IMR-90 (cell line): ENCODE data around the gene ALPK3. TPM values are rescaled to one million over a fixed set of nuclear protein-coding genes. Genes with fewer than 3 reads are reported as not detected.

ENCODE experiments used
- ATAC-seq: fragments of 200-7000 bp; cut with Tn5 transposase; 2 replicates; pipeline ENCODE4 v1.9.1; 2020; ENCODE audit warnings: low read depth, mild to moderate bottlenecking, moderate library complexity
- BruUV-seq: library from RNA; stranded (reverse); fragments of 400-500 nt; replicated peaks from 2 replicates; lab custom pipeline; 2021; lab: Mats Ljungman, UMichigan
- CTCF ChIA-PET: fragments of 300-600 bp; formaldehyde crosslinking; extraction: SDS; loops from one replicate; lab custom pipeline; 2021; ENCODE audit warnings: antibody characterized with exemption; lab: Yijun Ruan, JAX
- POLR2A ChIA-PET: fragments of 300-600 bp; sonication (Branson Sonifier 250); formaldehyde crosslinking; loops from one replicate; lab custom pipeline; 2022; ENCODE audit warnings: antibody characterized with exemption; ENCODE audit not compliant: unreplicated experiment; lab: Charles Lee
- DNase-seq: peaks from one replicate; pipeline ENCODE4 v3.0.0; 2013
- H2AFZ ChIP-seq: replicated peaks from 2 replicates; pipeline ENCODE3; 2013; ENCODE audit warnings: low read length, mild to moderate bottlenecking; ENCODE audit not compliant: poor library complexity
- H2AK5ac ChIP-seq: 2 replicates; pipeline ENCODE4 v1.6.1; 2013; ENCODE audit warnings: low read depth, low read length, inconsistent platforms
- H2AK9ac ChIP-seq: replicated peaks from 2 replicates; pipeline ENCODE3; 2013; ENCODE audit warnings: mild to moderate bottlenecking, low read depth, low read length, moderate library complexity; ENCODE audit not compliant: poor library complexity
- H2BK120ac ChIP-seq: 2 replicates; pipeline ENCODE4 v1.6.1; 2013; ENCODE audit warnings: low read depth, low read length, inconsistent platforms
- H2BK15ac ChIP-seq: 3 replicates; pipeline ENCODE4 v1.6.1; 2013; ENCODE audit warnings: low read depth, low read length, inconsistent platforms
- H2BK20ac ChIP-seq: 2 replicates; pipeline ENCODE4 v1.6.1; 2013; ENCODE audit warnings: low read depth, mild to moderate bottlenecking, inconsistent platforms, low read length, moderate library complexity
- H2BK5ac ChIP-seq: 2 replicates; pipeline ENCODE4 v1.6.1; 2013; ENCODE audit warnings: mild to moderate bottlenecking, low read depth, low read length, inconsistent platforms; ENCODE audit not compliant: poor library complexity, severe bottlenecking
- H3K14ac ChIP-seq: replicated peaks from 2 replicates; pipeline ENCODE4 v1.6.1; 2013; ENCODE audit warnings: low read depth, low read length, inconsistent platforms
- H3K18ac ChIP-seq: 2 replicates; pipeline ENCODE4 v1.6.1; 2013; ENCODE audit warnings: low read depth, low read length, control low read depth
- H3K23ac ChIP-seq: 2 replicates; pipeline ENCODE4 v1.6.1; 2013; ENCODE audit warnings: low read depth, low read length, inconsistent platforms
- H3K27ac ChIP-seq: 2 replicates; pipeline ENCODE4 v1.5.1; 2013; ENCODE audit warnings: mild to moderate bottlenecking, control low read depth, low read length; ENCODE audit not compliant: insufficient read depth
- H3K27me3 ChIP-seq: 2 replicates; pipeline ENCODE4 v1.6.1; 2013; ENCODE audit warnings: low read length; ENCODE audit not compliant: control insufficient read depth, insufficient read depth
- H3K36me3 ChIP-seq: 2 replicates; pipeline ENCODE4 v1.6.1; 2013; ENCODE audit warnings: low read length, mixed read lengths; ENCODE audit not compliant: control insufficient read depth, insufficient read depth
- H3K4ac ChIP-seq: 2 replicates; pipeline ENCODE4 v1.6.1; 2013; ENCODE audit warnings: low read depth, low read length, inconsistent platforms
- H3K4me1 ChIP-seq: 2 replicates; pipeline ENCODE4 v1.6.1; 2013; ENCODE audit warnings: low read length, mixed read lengths; ENCODE audit not compliant: control insufficient read depth, insufficient read depth
- H3K4me2 ChIP-seq: 2 replicates; pipeline ENCODE4 v1.6.1; 2013; ENCODE audit warnings: low read depth, mild to moderate bottlenecking, control low read depth, low read length, moderate library complexity
- H3K4me3 ChIP-seq: 2 replicates; pipeline ENCODE4 v1.5.1; 2013; ENCODE audit warnings: low read depth, mild to moderate bottlenecking, control low read depth, low read length, moderate library complexity; ENCODE audit not compliant: insufficient read depth
- H3K56ac ChIP-seq: 2 replicates; pipeline ENCODE4 v1.6.1; 2013; ENCODE audit warnings: low read length, inconsistent platforms; ENCODE audit not compliant: insufficient read depth; ENCODE audit errors: extremely low read depth
- H3K79me1 ChIP-seq, 2 experiments: 2 replicates each; pipeline ENCODE4 v1.6.1; 2013; ENCODE audit warnings: low read length in 2 of 2, inconsistent platforms in 1 of 2, low read depth in 1 of 2
- H3K9ac ChIP-seq: 2 replicates; pipeline ENCODE4 v1.6.1; 2013; ENCODE audit warnings: low read depth, low read length, control low read depth
- H3K9me1 ChIP-seq: 2 replicates; pipeline ENCODE4 v1.6.1; 2013; ENCODE audit warnings: low read length, inconsistent platforms; ENCODE audit not compliant: insufficient read depth
- H3K9me3 ChIP-seq: 2 replicates; pipeline ENCODE4 v1.6.1; 2013; ENCODE audit warnings: low read length; ENCODE audit not compliant: control insufficient read depth, insufficient read depth
- H4K20me1 ChIP-seq: 2 replicates; pipeline ENCODE4 v1.6.1; 2013; ENCODE audit warnings: low read length, inconsistent platforms; ENCODE audit not compliant: insufficient read depth
- H4K5ac ChIP-seq: 2 replicates; pipeline ENCODE4 v1.6.1; 2013; ENCODE audit warnings: mild to moderate bottlenecking, low read depth, low read length, control low read depth
- H4K8ac ChIP-seq, 2 experiments: 2 replicates each; pipeline ENCODE4 v1.6.1; 2013; ENCODE audit warnings: low read depth in 2 of 2, low read length in 2 of 2, control low read depth in 1 of 2, inconsistent platforms in 1 of 2
- H4K91ac ChIP-seq: 2 replicates; pipeline ENCODE4 v1.6.1; 2013; ENCODE audit warnings: low read depth, low read length, inconsistent platforms; ENCODE audit not compliant: insufficient read depth
- MAFK ChIP-seq: IDR thresholded peaks from 2 replicates; pipeline ENCODE4 v1.6.1; 2012; ENCODE audit warnings: low read depth, low read length, improper control_type of control experiment
- WGBS, 2 experiments: methylation state at CpG; one replicate each; pipeline versions ENCODE4 v1.1.5 to v1.1.7; 2013; ENCODE audit warnings: missing lambda C conversion rate in 2 of 2; ENCODE audit not compliant: insufficient read length in 1 of 2; ENCODE audit errors: extremely low coverage in 2 of 2; 5-methylcytosine and 5-hydroxymethylcytosine counted together
- dilution Hi-C: fragments of 300-500 bp; cut with HindIII; formaldehyde crosslinking; loops from one replicate; pipeline ENCODE4 v1.14.3; 2018; ENCODE audit warnings: low sequenced_read_pairs; ENCODE audit not compliant: unreplicated experiment
- in situ Hi-C: fragments of 300-500 bp; cut with MboI; formaldehyde crosslinking; loops from 3 replicates; pipeline ENCODE4 v1.14.3; 2019; ENCODE audit warnings: low sequenced_read_pairs, inconsistent platforms, mixed read lengths
- intact Hi-C: fragments of 100-400 bp; cut with micrococcal nuclease; formaldehyde crosslinking; loops from 2 replicates; pipeline ENCODE4 v1.10.0; 2022
- polyA plus RNA-seq, 3 experiments: library from polyadenylated mRNA; depleted of rRNA; stranded (reverse); fragments of >200 nt; gene quantifications; 2 replicates each; pipeline ENCODE4 v1.2.3, GENCODE V29; 2012; ENCODE audit warnings: low replicate concordance in 1 of 3
- total RNA-seq: library from RNA; depleted of rRNA; stranded (reverse); fragments of >200 nt; gene quantifications from 2 replicates; pipeline ENCODE4 v1.2.3, GENCODE V29; 2012

ALPK3 gene
- total and polyA plus RNA-seq, 2 of the 4 experiments (the other 2 are of a cell fraction): under 0.01 to 0.26 TPM

DNA sequence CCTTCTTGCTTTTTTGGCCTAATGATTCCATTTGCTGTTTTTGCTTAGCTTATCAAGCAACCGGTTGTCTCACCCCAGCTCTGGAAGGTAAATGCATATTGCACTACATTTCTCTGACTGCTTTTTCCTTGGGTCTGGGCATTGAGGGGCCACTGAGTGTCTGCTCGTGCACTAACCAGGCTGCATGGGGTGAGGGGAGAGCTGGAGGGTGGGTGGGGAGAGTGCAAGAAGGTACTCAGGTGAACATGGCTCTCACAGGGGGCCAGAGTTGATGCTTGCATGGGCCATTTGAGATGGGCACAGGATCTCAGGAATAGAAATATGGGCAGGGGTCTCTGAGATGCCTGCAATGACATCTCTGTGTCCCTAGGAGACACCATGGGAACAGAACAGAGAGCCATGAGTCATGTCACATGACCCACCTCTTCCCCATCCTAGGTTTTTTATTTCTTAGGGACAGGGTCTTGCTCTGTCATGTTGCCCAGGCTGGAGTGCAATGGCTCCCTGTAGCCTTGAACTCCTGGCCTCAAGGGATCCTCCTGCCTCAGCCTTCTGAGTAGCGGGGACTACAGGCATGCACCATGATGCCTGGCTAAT, 6.2 kb downstream of the ALPK3 start:
- no peak for TF ChIP-seq MAFK
- Histone ChIP-seq H3K4ac (no peak overlapping the region), H3K9ac (no peak overlapping the region), H3K9me3 (no peaks in the 10 kb centered on the region), H3K18ac (no peak overlapping the region), H3K27me3 (peaks cover 29% of the 10 kb centered on the region), H3K9me1 (no peaks in the 10 kb centered on the region; the same call in 1 of the 2 replicates), H2BK15ac (no peak overlapping the region), H3K14ac (no peak overlapping the region), H3K27ac (no peak overlapping the region), H2BK5ac (no peak overlapping the region), H4K20me1 (no peaks in the 10 kb centered on the region), H2BK120ac (no peak overlapping the region), H3K4me3 (no peak overlapping the region), H4K8ac (no peak overlapping the region), H2AK5ac (no peak overlapping the region), H3K23ac (no peak overlapping the region), H4K91ac (no peak overlapping the region), H3K4me1 (no peaks in the 10 kb centered on the region), H2BK20ac (no peak overlapping the region), H3K56ac (no peak overlapping the region), H3K79me1 (no peaks in the 10 kb centered on the region), H3K36me3 (no peaks in the 10 kb centered on the region), H2AFZ (no peak overlapping the region), H2AK9ac (no peak overlapping the region), H4K5ac (no peak overlapping the region), H3K4me2 (no peak overlapping the region)
- ChIA-PET CTCF (no interaction called here), POLR2A (no interaction called here)
- no TSS peak for BruUV-seq
- dilution Hi-C loops (no loop called here), intact Hi-C loops (no loop called here), in situ Hi-C loops (no loop called here)
- no peak for ATAC-seq
- 75% methylated on average over 1 of the region's 3 CpGs; no CpG with 5 or more reads in 1 of the 2 experiments for WGBS, 2 experiments
- DNase-seq: no peak
